DND-41 (cell line): Measurements from ENCODE around the gene SLC15A2.

Experiments used
- ATAC-seq: fragments of 200-7000 bp; cut with Tn5 transposase; 3 replicates; pipeline ENCODE4 v1.9.1; 2021; ENCODE audit warnings: low read depth; ENCODE audit not compliant: insufficient read depth
- DNase-seq: peaks from one replicate; pipeline ENCODE4 v3.0.0-alpha.2; 2020
- H2AFZ ChIP-seq: 2 replicates; pipeline ENCODE4 v1.6.0; 2012; ENCODE audit warnings: low read depth, low read length
- H3K27ac ChIP-seq: 2 replicates; pipeline ENCODE4 v1.5.1; 2012; ENCODE audit warnings: low read length, inconsistent platforms
- H3K27me3 ChIP-seq: fragments of 200-600 bp; sonication (generic); 2 replicates; pipeline ENCODE4 v1.6.0; 2012; ENCODE audit warnings: low read length, mild to moderate bottlenecking, inconsistent platforms; ENCODE audit not compliant: insufficient read depth, poor library complexity
- H3K36me3 ChIP-seq: 2 replicates; pipeline ENCODE4 v1.5.1; 2012; ENCODE audit warnings: low read length, inconsistent platforms; ENCODE audit not compliant: insufficient read depth
- H3K4me1 ChIP-seq: 2 replicates; pipeline ENCODE4 v1.5.1; 2012; ENCODE audit warnings: mild to moderate bottlenecking, low read length; ENCODE audit not compliant: insufficient read depth
- H3K4me2 ChIP-seq: 2 replicates; pipeline ENCODE4 v1.6.0; 2012; ENCODE audit warnings: mild to moderate bottlenecking, moderate library complexity, low read length, inconsistent platforms; ENCODE audit not compliant: insufficient read depth
- H3K4me3 ChIP-seq, 2 experiments: fragments of 200-600 bp in 1 of 2; shearing (Covaris generic) in 1 of 2; 2 replicates each; pipeline ENCODE4 v1.5.1; 2012 to 2016; ENCODE audit warnings: inconsistent platforms in 2 of 2, low read length in 2 of 2, mild to moderate bottlenecking in 2 of 2, low read depth in 1 of 2, moderate library complexity in 1 of 2
- H3K79me2 ChIP-seq: 2 replicates; pipeline ENCODE4 v1.6.0; 2012; ENCODE audit warnings: low read length, inconsistent platforms; ENCODE audit not compliant: insufficient read depth
- H3K9ac ChIP-seq: 2 replicates; pipeline ENCODE4 v1.6.0; 2012; ENCODE audit warnings: low read depth, mild to moderate bottlenecking, inconsistent platforms, low read length, moderate library complexity
- H3K9me3 ChIP-seq: 2 replicates; pipeline ENCODE4 v1.5.1; 2012; ENCODE audit warnings: low read length, moderate library complexity, mild to moderate bottlenecking, inconsistent platforms; ENCODE audit not compliant: insufficient read depth, severe bottlenecking
- H4K20me1 ChIP-seq: 2 replicates; pipeline ENCODE4 v1.6.0; 2012; ENCODE audit warnings: low read length; ENCODE audit not compliant: insufficient read depth
- EZH2 ChIP-seq: IDR thresholded peaks from 3 replicates; pipeline ENCODE4 v1.6.1; 2012; ENCODE audit warnings: borderline replicate concordance, low read depth, mild to moderate bottlenecking, moderate library complexity, low read length, inconsistent platforms; ENCODE audit not compliant: severe bottlenecking
- TF ChIP-seq, protein P1 (sequence below): IDR thresholded peaks from 2 replicates; pipeline ENCODE4 v1.5.1; 2012; ENCODE audit warnings: borderline replicate concordance, low read length, moderate library complexity, mild to moderate bottlenecking; ENCODE audit not compliant: poor library complexity, severe bottlenecking; ENCODE audit errors: extremely low read depth

The SLC15A2 gene

DNA sequence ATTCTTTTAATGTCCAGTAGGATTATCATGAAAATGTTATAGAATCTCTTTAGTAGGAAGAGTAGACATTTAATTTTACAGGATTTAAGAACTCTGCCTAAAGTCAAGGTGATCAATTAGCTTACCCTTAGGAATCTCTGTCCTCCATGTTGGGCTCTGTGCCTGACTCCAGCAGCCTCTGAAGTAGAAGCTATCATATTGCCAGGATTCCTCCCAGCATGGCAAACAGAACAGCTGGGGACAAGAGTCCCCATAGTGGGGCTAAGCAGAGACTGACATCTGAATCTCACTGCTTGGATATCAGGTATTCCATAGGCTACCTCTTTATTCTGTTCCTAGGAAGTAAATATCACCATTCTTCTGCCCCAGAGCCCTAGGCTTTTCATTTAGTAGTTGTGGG is 1.5 kb downstream of the SLC15A2 start:
- Histone ChIP-seq H3K4me1 (no peaks in the 10 kb centered on the region), H3K9me3 (no peaks in the 10 kb centered on the region), H3K9ac (no peak overlapping the region), H3K36me3 (no peaks in the 10 kb centered on the region), H3K27me3 (no peaks in the 10 kb centered on the region), H4K20me1 (no peaks in the 10 kb centered on the region), H3K79me2 (no peaks in the 10 kb centered on the region), H3K4me3 (no peak overlapping the region), H2AFZ (no peak overlapping the region), H3K4me2 (no peak overlapping the region), H3K27ac (no peak overlapping the region)
- DNase-seq (no peak), ATAC-seq (no peak)
- TF ChIP-seq, protein P1, sequence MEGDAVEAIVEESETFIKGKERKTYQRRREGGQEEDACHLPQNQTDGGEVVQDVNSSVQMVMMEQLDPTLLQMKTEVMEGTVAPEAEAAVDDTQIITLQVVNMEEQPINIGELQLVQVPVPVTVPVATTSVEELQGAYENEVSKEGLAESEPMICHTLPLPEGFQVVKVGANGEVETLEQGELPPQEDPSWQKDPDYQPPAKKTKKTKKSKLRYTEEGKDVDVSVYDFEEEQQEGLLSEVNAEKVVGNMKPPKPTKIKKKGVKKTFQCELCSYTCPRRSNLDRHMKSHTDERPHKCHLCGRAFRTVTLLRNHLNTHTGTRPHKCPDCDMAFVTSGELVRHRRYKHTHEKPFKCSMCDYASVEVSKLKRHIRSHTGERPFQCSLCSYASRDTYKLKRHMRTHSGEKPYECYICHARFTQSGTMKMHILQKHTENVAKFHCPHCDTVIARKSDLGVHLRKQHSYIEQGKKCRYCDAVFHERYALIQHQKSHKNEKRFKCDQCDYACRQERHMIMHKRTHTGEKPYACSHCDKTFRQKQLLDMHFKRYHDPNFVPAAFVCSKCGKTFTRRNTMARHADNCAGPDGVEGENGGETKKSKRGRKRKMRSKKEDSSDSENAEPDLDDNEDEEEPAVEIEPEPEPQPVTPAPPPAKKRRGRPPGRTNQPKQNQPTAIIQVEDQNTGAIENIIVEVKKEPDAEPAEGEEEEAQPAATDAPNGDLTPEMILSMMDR = no peak
- TF ChIP-seq EZH2 = no peak

DNA sequence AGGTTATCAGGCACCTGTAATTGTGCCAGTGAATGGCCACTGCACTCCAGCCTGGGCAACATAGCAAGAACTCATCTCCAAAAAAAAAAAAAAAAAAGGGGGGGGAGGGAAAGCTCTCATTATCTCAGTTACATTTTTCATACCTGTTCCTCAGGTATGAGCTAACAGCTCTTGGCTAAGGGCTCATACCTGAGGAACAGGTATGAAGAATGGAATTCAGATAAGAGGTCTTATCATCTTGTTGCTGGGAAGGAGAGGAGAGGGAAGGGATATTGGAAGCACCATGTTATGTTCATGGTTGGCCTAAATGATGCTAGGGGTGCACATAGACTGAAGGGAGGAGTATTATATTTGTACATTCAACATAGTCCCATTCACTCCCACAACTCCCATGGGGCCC is 2.6 kb downstream of the SLC15A2 start:
- Histone ChIP-seq H3K36me3 (no peaks in the 10 kb centered on the region), H3K27ac (no peak overlapping the region), H3K4me1 (no peaks in the 10 kb centered on the region), H3K9ac (no peak overlapping the region), H3K27me3 (no peaks in the 10 kb centered on the region), H3K9me3 (no peaks in the 10 kb centered on the region), H3K4me2 (no peak overlapping the region), H3K79me2 (no peaks in the 10 kb centered on the region), H4K20me1 (no peaks in the 10 kb centered on the region), H2AFZ (no peak overlapping the region), H3K4me3 (no peak overlapping the region)
- ATAC-seq = no peak
- TF ChIP-seq EZH2 = no peak
- TF ChIP-seq, protein P1 = no peak
- no peak for DNase-seq

DNA sequence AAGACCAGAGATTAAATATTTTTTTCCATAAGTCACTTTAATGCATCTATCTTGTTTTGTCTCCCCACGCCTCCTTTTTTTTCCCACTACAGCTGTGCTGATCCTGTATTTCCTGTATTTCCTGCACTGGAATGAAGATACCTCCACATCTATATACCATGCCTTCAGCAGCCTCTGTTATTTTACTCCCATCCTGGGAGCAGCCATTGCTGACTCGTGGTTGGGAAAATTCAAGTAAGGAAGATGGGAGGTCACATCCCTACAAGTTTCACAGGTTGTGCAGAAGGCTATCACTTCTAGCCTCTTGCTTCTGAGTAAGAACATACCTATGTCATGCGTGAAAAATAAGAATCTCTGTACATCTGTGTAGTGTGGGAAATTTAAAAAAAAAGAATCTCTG is 3.1 kb downstream of the SLC15A2 start:
- Histone ChIP-seq H3K9ac (no peak overlapping the region), H4K20me1 (no peaks in the 10 kb centered on the region), H3K27me3 (no peaks in the 10 kb centered on the region), H3K27ac (no peak overlapping the region), H3K4me2 (no peak overlapping the region), H3K36me3 (no peaks in the 10 kb centered on the region), H2AFZ (no peak overlapping the region), H3K79me2 (no peaks in the 10 kb centered on the region), H3K9me3 (no peaks in the 10 kb centered on the region), H3K4me3 (no peak overlapping the region), H3K4me1 (no peaks in the 10 kb centered on the region)
- ATAC-seq (no peak), DNase-seq (no peak)
- TF ChIP-seq EZH2 = no peak
- TF ChIP-seq, protein P1 = no peak

DNA sequence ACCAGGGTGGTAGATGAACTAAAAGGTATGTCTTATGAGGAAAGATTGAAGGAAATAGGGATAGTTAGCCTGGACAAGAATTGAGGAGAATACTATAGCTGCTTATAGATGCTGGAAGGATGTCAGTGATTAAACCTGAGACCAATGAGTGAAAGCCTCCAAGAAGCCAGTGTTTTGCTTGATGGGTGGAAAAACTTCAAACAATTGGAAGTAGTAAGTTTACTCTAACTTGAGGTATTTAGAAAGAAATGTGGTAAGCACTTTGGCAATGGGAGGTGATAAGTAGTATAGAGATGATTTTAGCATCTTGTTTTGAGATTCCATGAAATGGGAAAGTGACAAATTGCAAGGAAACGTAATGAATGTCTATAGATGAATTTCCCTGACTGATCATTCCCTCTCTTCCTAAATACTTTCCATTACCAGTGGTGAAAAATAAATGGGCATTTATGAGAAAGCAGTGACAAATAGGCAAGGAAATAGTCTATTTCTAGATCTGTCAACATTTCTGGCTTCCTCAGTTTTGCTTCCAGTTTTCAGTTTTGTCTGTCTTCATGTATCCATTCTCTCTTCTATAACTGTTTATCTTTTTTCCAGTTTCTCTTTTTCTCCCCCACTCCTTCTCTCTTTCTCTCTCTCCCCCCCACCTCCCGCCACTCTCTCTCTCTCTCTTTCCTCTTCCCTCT is 19.2 kb downstream of the SLC15A2 start:
- Histone ChIP-seq H4K20me1 (no peaks in the 10 kb centered on the region), H3K27me3 (no peaks in the 10 kb centered on the region), H3K27ac (no peak overlapping the region), H3K9ac (no peak overlapping the region), H3K36me3 (no peaks in the 10 kb centered on the region), H2AFZ (no peak overlapping the region), H3K4me3 (no peak overlapping the region), H3K4me2 (no peak overlapping the region), H3K79me2 (no peaks in the 10 kb centered on the region), H3K4me1 (no peaks in the 10 kb centered on the region), H3K9me3 (no peaks in the 10 kb centered on the region)
- no peak for TF ChIP-seq EZH2
- TF ChIP-seq, protein P1 = no peak
- ATAC-seq (no peak), DNase-seq (no peak)
